GM21381 (cell line): ENCODE results near the gene KRT6B.

ENCODE experiments used
- ATAC-seq: cut with Tn5 transposase; IDR thresholded peaks from one replicate; pipeline ENCODE4 v1.9.1; 2021; ENCODE audit warnings: mild to moderate bottlenecking, moderate library complexity; ENCODE audit not compliant: unreplicated experiment

Gene KRT6B

DNA sequence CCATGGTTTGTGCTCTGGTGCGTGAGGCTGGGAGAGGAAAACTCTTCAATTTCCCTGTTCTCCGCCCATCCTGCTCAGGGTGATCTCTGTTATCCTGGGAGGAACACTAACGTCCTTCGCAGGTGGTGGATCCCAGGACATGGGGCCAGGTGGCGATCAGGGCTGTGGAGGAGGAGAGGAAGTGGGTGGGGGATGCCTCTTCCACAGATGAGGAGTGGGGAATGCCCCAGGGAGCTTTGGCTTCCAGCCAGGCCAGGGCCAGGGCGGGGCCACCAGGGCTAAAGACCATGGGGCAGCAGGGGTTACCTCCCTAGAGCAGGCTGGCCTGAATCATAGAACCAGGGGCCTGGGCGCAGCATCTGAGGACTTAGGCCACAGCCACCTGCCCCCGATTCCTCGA is 14.4 kb downstream of the KRT6B start:
- ATAC-seq: no peak

DNA sequence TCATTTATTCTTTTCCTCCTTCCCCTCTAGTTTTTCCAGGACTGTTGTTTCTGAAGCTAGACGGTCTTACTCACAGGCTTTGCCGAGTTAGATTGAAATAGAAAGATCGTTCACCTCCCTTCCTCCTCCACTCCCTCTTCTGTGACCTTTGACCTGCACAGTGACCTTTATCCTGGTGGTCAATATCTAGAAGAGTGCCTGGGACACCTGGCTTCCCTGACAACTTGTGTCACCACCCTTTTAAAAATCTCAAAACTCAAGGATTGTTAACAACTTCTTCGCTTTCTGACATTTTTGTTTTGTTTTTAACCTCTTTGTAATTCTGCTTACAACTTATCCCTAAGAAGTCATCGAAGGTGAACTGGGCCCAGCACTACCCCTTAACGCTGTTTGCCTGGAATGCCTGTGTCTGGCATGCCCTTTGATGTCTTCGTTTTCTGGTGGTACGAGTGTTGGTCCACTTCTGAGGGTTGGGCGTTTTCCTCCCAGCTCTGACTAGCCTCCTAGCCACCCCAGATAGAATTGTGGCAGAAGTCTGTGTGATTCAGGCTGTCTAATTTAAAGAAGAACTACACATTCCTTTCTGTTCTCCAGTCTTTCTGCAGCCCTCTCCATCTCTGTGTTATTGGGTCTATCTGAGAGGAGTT is 15.0 kb downstream of the KRT6B start:
- no peak for ATAC-seq

DNA sequence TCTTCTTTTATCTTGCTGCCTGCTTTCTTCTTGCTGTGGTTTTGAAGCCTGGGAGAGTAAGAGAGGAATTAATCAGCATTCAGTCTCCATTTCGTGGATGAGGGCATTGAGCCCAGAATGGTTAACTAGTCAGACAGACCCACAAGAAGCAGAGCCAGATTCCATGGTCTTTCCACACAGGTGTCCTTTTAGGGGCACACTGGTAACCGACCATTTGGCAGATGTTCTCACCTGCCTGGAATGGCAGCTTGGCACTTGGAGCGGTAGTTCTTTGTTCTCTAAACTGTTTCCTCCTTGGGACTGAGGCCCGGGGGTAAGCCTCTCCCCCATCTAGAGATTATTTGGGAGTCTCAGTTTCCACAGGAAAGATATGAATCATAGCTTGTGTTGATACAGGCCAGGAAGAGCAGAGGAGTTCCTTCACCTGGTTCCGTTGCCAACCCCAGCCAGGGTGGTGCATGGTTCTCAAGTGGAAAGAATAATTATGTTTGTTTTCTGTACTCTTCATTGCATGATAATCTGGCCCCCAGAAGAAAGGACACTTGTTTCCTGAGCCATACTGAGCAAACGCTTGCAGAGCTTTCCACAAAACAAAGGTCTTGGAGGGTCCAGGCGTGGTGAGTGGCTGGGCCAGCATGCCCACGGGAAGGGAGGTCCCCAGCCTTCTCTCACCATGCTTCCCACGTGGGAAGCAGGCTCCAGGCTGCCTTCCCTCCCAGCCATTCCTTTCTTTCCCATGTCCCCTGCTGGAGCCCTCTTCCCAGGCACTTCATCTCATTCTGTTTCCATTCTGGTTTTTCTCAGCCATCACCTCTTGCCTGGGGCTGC is 15.7 kb downstream of the KRT6B start:
- ATAC-seq: no peak

DNA sequence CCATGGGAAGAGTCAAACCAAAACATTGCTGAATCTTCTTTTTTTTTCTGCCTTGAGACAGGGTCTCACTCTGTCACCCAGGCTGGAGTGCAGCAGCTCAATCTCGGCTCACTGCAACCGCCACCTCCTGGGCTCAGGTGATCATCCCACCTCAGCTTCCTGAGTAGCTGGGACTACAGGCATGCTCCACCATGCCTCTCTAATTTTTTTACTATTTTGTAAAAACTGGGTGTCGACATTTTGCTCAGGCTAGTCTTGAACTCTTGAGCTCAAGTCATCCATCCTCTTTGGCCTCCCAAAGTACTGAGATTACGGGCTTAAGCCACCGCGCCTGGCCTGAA is 16.3 kb downstream of the KRT6B start:
- no peak for ATAC-seq

DNA sequence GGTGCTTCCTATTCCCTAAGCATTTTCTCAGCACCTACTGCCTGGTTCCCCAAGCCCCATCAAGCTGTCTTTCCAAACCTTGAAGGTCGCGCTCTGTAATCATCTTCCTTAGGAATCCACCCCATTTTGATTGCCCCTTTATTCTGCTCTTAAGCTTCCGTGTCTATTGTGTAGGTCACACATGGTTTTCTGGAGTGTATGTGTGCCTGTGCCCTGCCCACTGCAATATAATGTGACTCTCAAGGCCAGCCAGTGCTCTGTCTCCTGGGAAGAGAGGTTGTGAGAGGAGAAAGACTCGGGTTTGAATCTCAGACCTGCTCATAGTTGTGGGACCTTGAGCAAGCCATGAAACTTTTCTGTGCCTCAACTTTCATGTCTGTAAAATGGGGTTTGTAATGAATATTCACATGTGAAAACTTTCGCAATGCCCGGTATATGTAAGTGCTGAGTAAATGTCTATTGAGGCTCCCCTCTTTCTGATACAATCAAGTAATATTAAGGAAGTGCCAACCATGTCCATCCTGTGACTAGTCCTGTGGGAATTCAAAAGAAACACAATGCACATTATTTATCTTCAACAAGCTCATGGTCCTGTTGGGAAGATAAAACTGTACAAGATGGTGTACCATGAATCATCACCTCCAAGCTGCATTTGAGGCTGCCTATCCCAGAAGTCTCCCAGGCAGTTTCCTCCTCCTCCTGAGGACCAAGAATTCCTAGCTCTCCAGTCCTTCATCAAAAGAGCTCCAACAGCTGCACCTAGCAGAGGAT is 17.0 kb downstream of the KRT6B start:
- ATAC-seq: no peak

DNA sequence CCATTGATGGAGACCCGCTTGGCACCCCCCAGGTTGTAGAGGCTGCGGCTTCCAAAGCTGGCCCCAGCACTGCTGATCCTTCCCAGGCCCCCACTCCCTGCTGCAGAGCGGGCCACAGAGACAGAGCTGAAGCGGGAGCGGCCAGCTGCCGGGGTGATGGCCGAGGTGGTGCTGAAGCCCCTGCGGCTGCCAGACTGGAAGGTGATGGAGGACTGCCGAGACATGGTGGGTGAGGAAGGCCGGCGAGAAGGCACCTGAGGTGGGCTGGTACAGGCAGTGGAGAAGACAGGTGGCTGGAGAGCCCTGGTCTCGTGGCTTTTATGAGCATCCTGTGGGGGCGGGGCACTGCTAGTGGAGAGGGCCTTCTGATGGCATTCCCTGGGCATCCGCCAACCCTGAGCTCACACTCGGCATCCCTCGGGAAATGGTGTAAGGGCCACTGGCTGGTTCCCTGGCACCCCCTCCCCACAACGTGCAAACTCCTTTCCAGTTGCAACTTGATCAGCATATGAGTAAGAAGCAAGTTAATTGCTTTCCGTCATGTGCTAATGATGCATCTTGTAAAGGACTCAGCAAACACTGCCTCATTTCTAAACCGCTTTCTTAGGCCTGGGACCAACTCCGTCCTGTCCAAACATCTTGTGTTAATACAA is 17.7 kb downstream of the KRT6B start, which contains the start of gene KRT75:
KRT75 (minus strand) TSS at position 291 of the 653 bp plus-strand sequence; CDS start at position 224, 67 bp downstream.
- no peak for ATAC-seq

DNA sequence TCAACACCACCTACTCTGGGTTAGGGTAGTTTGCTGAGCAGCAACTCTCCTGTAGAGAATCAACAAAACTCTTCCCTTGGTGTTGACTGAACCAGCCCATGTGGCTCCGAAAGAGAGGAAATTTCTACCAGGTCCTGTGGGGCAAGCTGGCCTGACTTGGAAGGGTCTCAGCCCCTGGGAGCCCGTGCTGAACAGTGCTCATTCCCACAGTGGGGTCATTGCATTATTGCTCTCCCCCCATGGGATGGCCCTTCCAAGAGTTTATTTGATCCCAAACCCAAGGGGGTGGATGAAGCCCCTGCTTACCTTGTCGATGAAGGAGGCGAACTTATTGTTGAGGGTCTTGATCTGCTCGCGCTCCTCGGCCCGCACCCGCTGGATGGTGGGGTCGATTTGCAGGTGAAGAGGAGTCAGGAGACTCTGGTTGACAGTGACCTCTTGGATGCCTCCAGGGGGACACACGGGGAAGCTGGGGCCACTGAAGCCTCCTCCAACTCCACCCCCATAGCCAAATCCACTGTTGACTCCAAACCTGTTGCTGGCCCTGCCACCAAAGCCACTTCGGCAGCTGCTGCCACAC is 18.4 kb downstream of the KRT6B start:
- ATAC-seq: no peak

DNA sequence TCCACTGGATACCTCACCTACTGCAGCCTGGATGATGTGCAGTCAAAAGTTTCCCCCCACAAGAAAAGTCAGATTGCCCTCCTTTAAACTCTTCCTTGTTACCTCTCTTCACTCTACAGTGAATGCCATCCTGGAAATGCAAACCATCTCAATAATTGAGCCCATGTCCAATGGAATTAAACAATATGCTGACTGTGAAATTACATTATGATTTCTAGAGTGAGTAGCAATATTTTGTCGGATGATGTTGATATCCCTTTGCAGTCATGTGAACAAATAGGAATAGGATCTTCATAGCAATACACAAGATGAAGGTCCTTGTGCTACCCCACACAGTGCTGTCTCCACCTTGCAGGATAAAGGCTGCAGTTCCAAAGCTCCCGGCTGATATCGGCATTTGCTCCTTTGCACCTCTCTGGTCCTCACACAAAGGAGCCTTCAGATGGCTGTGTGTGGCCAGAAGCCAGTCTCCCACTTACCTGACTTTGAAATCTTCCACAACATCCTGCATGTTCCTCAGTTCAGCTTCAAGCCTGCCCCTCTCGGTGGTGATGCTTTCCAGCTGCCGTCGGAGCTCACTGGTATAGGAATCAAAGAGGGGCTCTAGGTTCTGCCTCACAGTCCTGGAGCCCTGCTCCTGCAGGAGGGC is 19.3 kb downstream of the KRT6B start:
- no peak for ATAC-seq

DNA sequence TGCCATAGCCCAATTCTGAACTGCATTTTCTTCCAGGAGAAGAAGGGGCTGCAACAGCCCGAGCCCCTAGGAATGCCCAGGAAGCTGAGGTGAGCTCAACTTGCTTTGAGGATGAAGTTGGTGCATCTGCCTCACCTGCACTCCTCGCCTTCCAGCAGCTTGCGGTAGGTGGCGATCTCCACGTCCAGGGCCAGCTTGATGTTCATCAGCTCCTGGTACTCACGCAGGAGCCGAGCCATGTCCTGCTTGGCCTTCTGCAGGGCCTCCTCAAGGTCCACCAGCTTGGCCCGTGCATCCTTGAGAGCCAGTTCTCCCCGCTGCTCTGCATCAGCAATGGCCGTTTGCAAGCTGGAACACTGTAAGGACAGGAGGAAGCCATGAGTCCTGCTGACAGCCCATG is 23.8 kb downstream of the KRT6B start:
- ATAC-seq: no peak

DNA sequence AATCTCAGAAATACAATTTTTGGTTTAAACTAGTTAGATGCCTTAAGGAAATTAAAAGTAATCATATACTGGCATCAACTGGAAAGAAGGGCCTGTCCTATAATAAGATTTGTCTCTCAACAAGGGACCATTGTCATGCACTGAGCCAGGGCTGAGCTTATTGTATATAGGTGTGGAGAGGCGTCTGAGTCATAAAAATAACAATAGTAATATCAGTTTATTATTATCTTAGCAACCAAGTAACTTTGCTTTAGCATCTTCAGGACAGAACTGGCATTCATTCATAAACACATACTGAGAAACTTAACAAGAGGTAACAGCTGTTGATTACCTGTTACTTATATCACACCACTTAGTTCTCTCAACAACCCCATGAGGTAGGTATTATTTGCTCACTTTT is 24.9 kb downstream of the KRT6B start:
- ATAC-seq: no peak

DNA sequence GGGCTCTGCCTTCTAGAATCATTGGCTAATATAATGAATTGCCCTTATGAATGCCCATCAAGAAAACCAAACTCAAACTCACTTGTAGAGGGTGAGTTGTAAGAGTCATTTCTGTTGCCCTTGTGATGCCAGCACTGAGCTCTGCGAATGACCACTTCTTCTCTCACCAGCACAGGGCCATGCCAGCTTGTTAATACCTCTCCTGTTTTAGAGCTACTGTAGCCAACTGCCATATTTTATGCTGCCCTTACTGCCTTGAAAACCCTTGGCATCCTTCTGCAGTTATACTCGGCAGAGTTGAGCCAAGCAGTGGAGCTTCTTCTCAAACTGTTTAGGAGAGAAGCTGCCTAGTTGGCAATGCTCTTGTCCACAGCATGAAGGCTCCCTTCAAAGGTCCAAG is 25.9 kb downstream of the KRT6B start:
- ATAC-seq: no peak

DNA sequence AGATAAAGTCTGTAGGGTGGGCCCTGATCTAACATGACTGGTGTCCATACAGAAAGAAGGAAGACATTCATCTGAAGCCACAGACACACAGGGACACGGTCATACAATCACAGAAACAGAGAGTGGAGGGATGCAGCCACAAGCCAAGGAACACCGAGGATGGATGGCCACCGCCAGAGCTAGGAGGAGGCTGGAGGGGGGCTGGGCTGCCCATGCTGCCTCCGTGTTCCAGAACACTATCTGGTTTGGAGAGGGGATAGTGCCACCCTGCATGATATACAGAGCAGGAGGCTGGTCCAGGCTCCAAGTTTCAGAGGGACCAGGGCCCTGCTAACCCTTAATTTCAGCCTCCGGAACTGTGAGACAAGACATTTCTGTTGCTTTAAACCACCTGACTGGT is 26.5 kb downstream of the KRT6B start:
- ATAC-seq: no peak

DNA sequence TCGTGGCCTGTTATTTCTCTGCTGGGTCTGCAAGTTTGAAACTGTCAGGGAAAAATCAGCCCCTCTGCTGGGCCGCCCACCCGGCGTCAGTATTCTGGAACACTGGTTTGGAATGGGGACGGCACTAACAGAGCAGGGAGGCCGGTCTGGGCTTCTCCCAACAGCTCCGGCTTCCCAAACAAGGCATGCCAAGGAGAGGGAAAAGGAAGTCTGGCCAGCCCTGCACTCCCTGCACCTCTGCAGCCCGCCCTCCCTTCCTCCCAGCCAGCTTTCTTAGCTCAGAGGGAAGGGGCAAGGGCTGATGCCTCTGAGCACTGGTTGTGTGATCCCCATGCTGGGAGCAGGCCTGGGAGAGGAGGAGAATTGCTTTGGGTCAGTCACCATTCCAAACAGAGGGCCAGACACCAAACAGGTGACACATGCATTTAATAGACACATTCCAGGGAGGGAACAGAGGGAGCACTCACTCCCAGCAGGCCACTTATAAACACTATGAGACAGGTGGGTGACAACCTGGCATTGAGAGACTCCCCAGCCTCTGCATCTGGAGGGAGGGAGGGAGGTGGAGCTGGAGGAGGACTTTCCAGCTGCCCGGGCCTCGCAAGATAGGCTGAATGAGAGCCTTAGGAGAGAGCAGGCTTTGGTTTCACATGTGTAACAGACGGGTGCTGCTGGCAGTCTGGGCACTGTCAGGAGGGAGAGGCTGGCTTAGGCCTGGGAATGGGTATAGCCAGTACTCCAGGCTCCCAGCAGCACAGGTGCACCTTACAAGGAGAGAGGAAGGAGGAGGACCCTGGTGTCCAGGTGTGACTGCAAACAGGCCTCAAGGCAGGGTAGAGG is 28.1 kb downstream of the KRT6B start:
- ATAC-seq: no peak

DNA sequence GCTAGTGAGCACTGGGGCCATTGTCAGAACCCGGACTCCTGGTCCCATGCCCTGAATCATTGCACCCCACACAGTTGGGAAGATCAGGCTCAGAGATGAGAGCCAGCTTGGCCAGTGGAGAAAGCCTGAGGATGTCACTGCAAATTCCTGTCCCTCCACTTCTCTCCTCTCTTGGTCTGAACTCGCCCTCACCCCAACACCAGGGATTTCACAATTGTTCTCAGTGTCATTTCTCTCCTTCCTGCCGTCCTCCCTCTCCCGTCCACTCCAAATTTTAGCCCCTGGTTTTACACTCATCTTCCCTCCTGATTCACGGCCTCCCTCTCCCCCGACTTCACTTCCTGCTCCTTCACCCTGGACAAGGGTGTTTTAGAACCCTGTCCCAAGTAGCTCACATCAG is 28.9 kb downstream of the KRT6B start:
- ATAC-seq: no peak

DNA sequence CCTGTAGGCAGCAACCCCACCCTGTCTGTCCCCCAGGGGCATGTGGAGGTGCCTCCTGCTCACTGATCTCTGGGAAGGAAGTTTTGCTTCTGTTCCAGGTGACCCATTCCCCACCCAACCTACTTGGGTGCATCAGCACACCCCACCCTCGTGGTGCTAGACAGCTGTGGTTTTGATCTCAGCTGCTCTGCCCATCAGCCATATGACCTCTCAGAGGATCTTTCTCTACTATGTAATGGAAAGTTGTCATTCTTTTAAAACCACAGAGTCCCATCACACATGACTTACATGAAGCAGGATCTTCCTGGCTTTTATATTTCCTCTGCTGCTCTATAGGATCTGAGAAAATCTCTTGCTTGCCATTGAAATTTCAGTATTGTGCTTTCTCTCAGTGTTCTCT is 32.3 kb downstream of the KRT6B start:
- ATAC-seq: no peak

DNA sequence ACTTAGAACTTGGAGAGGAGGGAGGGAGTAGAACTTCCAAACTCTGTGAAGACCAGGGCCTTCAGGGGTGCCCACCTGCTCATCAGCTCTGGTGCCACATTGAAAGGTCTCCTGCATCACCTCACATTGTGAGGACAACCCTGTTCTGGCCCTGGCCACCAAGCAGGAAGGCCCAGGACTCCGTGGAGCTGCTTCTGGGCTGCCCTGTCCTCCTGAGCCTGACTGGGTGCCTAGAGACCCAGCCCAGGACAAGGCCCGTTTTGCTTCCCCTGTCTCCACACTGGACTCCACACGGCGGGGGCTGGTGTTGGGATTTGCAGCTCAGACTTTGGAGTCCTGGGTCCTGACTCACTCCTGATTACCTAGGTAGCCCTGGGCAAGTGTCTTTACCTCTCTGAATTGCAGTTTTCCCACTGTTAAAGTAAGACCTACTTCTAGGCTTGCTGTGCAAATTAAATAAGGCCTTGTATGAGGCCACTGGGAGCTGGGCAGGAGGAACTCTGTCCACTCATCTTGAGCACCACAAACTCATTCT is 33.3 kb downstream of the KRT6B start:
- no peak for ATAC-seq

DNA sequence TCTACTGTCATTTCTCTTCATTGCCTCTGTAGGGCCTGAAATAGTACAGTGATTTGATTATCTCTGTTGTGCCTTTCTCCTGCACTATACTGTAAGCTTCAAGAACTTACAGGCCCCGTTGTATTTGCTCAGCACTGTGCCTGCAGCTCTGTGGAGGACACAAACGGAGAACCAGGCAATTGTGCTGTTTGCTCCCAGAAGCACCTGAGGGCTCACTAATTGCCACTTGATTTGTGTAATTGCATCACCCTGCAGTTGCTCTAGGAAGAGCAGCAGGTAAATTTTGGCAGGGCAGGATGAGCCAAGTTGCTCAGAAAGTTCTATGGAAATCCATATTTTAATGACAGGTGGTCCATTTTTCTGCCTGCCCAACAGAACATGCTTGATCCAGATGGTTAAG is 34.2 kb downstream of the KRT6B start:
- no peak for ATAC-seq

DNA sequence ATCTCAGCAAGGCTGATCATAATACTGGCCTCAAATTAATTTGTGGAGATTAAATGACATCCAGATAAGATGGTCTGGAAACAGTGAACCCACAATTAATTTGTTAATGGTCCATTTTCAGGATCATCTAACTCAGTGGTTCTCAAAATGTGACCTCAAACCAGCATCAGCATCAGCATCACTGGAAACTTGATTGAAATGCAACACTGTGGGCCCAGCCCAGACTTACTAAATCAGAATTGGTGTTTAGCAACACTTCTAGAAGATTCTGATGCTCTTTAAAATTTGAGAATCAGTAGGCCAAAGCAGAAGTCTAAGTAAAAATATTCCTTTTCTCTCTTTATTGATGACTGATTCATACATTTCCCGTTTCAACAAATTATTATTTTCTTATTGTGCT is 35.2 kb downstream of the KRT6B start:
- ATAC-seq: no peak
